NT2/D1 (cell line): Measurements from ENCODE around the gene STOX2.
"Not testable (repeated sequence)": the region's sequence is repeated elsewhere in the genome, so short reads cannot be mapped to it uniquely, and the experiment has no call there.

Experiments
- SUZ12 ChIP-seq: IDR thresholded peaks from 2 replicates; pipeline ENCODE4 v1.6.1; 2011; ENCODE audit not compliant: insufficient read length, insufficient read depth; ENCODE audit errors: extremely low read depth
- YY1 ChIP-seq: IDR thresholded peaks from 2 replicates; pipeline ENCODE4 v1.6.1; 2011; ENCODE audit not compliant: insufficient read length, insufficient read depth
- ZNF274 ChIP-seq: IDR thresholded peaks from 2 replicates; pipeline ENCODE4 v1.6.1; 2011; ENCODE audit warnings: mild to moderate bottlenecking, low read depth, low read length

DNA sequence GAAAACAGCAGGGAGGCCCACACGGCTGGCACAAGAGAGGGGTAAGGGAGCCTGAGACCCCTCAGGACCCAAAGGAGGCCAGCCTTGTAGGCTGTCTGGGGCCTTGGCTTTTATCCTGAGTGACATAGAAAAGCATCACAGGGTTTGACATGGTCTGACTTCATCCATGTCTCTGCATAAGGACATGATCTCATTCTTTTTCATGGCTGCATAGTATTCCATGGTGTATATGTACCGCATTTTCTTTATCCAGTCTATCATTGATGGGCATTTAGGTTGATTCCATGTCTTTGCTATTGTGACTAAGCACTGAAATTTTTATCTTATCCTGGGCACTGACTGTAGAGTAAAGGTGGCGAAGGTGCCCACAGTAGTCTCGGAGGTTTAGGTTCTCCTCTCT is 146.2 kb downstream of the STOX2 start:
- not testable (repeated sequence) for TF ChIP-seq ZNF274, SUZ12, YY1
